Hepatocyte (in vitro differentiated cells): Measurements from ENCODE around the gene EDEM1. TPM values are rescaled to one million over a fixed set of nuclear protein-coding genes. Genes with fewer than 3 reads are reported as not detected.

Experiments
- DNase-seq: peaks from one replicate; pipeline ENCODE4 v3.0.0-alpha.2; 2016; ENCODE audit warnings: low spot score
- H2AFZ ChIP-seq: fragments of 200-600 bp; sonication (generic); 2 replicates; pipeline ENCODE4 v1.6.0; 2016; ENCODE audit warnings: antibody characterized with exemption, mild to moderate bottlenecking
- H3K27ac ChIP-seq: fragments of 200-600 bp; sonication (generic); 2 replicates; pipeline ENCODE4 v1.5.1; 2016; ENCODE audit warnings: mild to moderate bottlenecking
- H3K27me3 ChIP-seq: fragments of 200-600 bp; sonication (generic); 2 replicates; pipeline ENCODE4 v1.6.1; 2016
- H3K36me3 ChIP-seq: fragments of 200-600 bp; sonication (generic); replicated peaks from 2 replicates; pipeline ENCODE4 v1.5.1; 2016; ENCODE audit warnings: low read depth; ENCODE audit not compliant: insufficient read depth
- H3K4me1 ChIP-seq: fragments of 200-600 bp; sonication (generic); 2 replicates; pipeline ENCODE4 v1.5.1; 2016; ENCODE audit warnings: mild to moderate bottlenecking, moderate library complexity; ENCODE audit not compliant: insufficient read depth
- H3K4me2 ChIP-seq: fragments of 200-600 bp; sonication (generic); 2 replicates; pipeline ENCODE4 v1.6.0; 2016
- H3K4me3 ChIP-seq: fragments of 200-600 bp; sonication (generic); 2 replicates; pipeline ENCODE4 v1.5.1; 2016; ENCODE audit warnings: mild to moderate bottlenecking
- H3K79me2 ChIP-seq: fragments of 200-600 bp; sonication (generic); 2 replicates; pipeline ENCODE4 v1.6.0; 2017; ENCODE audit warnings: mild to moderate bottlenecking
- H3K9me2 ChIP-seq: fragments of 200-600 bp; sonication (generic); replicated peaks from 2 replicates; pipeline ENCODE4 v1.6.0; 2017; ENCODE audit warnings: mild to moderate bottlenecking; ENCODE audit not compliant: insufficient read depth
- H3K9me3 ChIP-seq: fragments of 200-600 bp; sonication (generic); 2 replicates; pipeline ENCODE4 v1.5.1; 2016; ENCODE audit warnings: low read depth, mild to moderate bottlenecking
- H4K20me1 ChIP-seq: fragments of 200-600 bp; sonication (generic); 2 replicates; pipeline ENCODE4 v1.6.0; 2016; ENCODE audit warnings: mild to moderate bottlenecking; ENCODE audit not compliant: insufficient read depth, poor library complexity, severe bottlenecking
- CTCF ChIP-seq: fragments of 200-600 bp; sonication (generic); IDR thresholded peaks from 2 replicates; pipeline ENCODE4 v1.5.1; 2016; ENCODE audit warnings: antibody characterized with exemption, mild to moderate bottlenecking; ENCODE audit not compliant: poor library complexity
- EZH2 ChIP-seq: fragments of 200-600 bp; sonication (generic); IDR thresholded peaks from 2 replicates; pipeline ENCODE4 v1.6.1; 2016; ENCODE audit warnings: antibody characterized with exemption, mild to moderate bottlenecking, borderline replicate concordance
- EZH2phosphoT487 ChIP-seq: fragments of 200-600 bp; sonication (generic); IDR thresholded peaks from one replicate; pipeline ENCODE4 v1.6.1; 2018; ENCODE audit warnings: antibody characterized with exemption, mild to moderate bottlenecking, low read depth, moderate library complexity; ENCODE audit not compliant: unreplicated experiment, severe bottlenecking
- WGBS: methylation state at CpG from one replicate; pipeline ENCODE4 v1.1.6; 2016; ENCODE audit warnings: low lambda C conversion rate; ENCODE audit errors: missing lambda C conversion rate; 5-methylcytosine and 5-hydroxymethylcytosine counted together
- polyA plus RNA-seq: library from polyadenylated mRNA; unstranded; fragments of >200 nt; fragmentation: Nextera tagmentation; extraction: Ambion mirVana; gene quantifications from 2 replicates; pipeline ENCODE4 v1.2.1, GENCODE V29; 2016
- total RNA-seq: library from RNA; depleted of rRNA; stranded (reverse); fragments of >200 nt; gene quantifications from 2 replicates; pipeline ENCODE4 v1.2.3, GENCODE V29; 2014

Gene EDEM1
- total and polyA plus RNA-seq, 2 experiments from 2014 or later, result 18.5 to 58.3 TPM

GRCh38 chr3:5220193-5220592, 32.7 kb downstream of the EDEM1 start:
- Histone ChIP-seq H3K9me3 (no peaks in the 10 kb centered on the region), H3K36me3 (no peaks in the 10 kb centered on the region), H3K9me2 (no peaks in the 10 kb centered on the region), H4K20me1 (no peaks in the 10 kb centered on the region), H3K4me2 (no peak overlapping the region), H3K4me1 (no peaks in the 10 kb centered on the region), H3K27me3 (no peaks in the 10 kb centered on the region), H3K4me3 (no peak overlapping the region), H2AFZ (no peak overlapping the region), H3K27ac (no peak overlapping the region), H3K79me2 (no peaks in the 10 kb centered on the region)
- no peak for TF ChIP-seq CTCF
- TF ChIP-seq EZH2, result no peak
- TF ChIP-seq EZH2phosphoT487, result no peak
- WGBS, result 77% methylated on average over 5 of the region's 5 CpGs
- DNase-seq, result no peak

GRCh38 chr3:5220667-5221431, 33.3 kb downstream of the EDEM1 start:
- 88% methylated on average over 11 of the region's 11 CpGs for WGBS
- H3K4me3 ChIP-seq, result no peak overlapping the region
- no peak overlapping the region for H3K27ac ChIP-seq
- no peaks in the 10 kb centered on the region for H4K20me1 ChIP-seq
- no peaks in the 10 kb centered on the region for H3K79me2 ChIP-seq
- no peaks in the 10 kb centered on the region for H3K9me2 ChIP-seq
- no peak for DNase-seq
- H3K36me3 ChIP-seq, result no peaks in the 10 kb centered on the region
- H3K4me1 ChIP-seq, result no peaks in the 10 kb centered on the region
- no peaks in the 10 kb centered on the region for H3K9me3 ChIP-seq
- no peak overlapping the region for H3K4me2 ChIP-seq
- H3K27me3 ChIP-seq, result no peaks in the 10 kb centered on the region
- TF ChIP-seq CTCF (no peak), EZH2phosphoT487 (no peak), EZH2 (no peak)
- no peak overlapping the region for H2AFZ ChIP-seq

- Histone ChIP-seq H3K4me3 (no peak overlapping the region), H3K4me2 (no peak overlapping the region), H3K4me1 (no peaks in the 10 kb centered on the region), H2AFZ (no peak overlapping the region), H3K36me3 (no peaks in the 10 kb centered on the region), H3K79me2 (no peaks in the 10 kb centered on the region), H3K27me3 (no peaks in the 10 kb centered on the region), H3K27ac (peak overlapping the region; percentile 47), H3K9me3 (no peaks in the 10 kb centered on the region), H3K9me2 (no peaks in the 10 kb centered on the region), H4K20me1 (no peaks in the 10 kb centered on the region)
- no peak for TF ChIP-seq CTCF
- TF ChIP-seq EZH2phosphoT487, result no peak
- 40% methylated on average over 6 of the region's 6 CpGs for WGBS
- no peak for DNase-seq
Measured at GRCh38 chr3:5221701-5222100, 34.2 kb downstream of the EDEM1 start.
